ENCODE results near the gene MAPKAP1. TPM values are rescaled to one million over a fixed set of nuclear protein-coding genes. Genes with fewer than 3 reads are reported as not detected.

Gene MAPKAP1
- total RNA-seq, 2 donors from 2014 or later: 62.1 to 78.9 TPM

GRCh38 chr9:125522328-125522725 lies 184.7 kb downstream of the MAPKAP1 start:
- H3K4me1 ChIP-seq: peaks cover 0 to 9% of the 10 kb centered on the region in 2 donors
- TF ChIP-seq, protein P1, sequence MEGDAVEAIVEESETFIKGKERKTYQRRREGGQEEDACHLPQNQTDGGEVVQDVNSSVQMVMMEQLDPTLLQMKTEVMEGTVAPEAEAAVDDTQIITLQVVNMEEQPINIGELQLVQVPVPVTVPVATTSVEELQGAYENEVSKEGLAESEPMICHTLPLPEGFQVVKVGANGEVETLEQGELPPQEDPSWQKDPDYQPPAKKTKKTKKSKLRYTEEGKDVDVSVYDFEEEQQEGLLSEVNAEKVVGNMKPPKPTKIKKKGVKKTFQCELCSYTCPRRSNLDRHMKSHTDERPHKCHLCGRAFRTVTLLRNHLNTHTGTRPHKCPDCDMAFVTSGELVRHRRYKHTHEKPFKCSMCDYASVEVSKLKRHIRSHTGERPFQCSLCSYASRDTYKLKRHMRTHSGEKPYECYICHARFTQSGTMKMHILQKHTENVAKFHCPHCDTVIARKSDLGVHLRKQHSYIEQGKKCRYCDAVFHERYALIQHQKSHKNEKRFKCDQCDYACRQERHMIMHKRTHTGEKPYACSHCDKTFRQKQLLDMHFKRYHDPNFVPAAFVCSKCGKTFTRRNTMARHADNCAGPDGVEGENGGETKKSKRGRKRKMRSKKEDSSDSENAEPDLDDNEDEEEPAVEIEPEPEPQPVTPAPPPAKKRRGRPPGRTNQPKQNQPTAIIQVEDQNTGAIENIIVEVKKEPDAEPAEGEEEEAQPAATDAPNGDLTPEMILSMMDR (IDR thresholded peaks at IDR 0.05): no peak
- DNase-seq (ENCODE audit: low spot score): no peak
- no peak overlapping the region for H3K27ac ChIP-seq
- H3K4me3 ChIP-seq: no peak overlapping the region
- no peaks in the 10 kb centered on the region for H3K9me3 ChIP-seq
- H3K27me3 ChIP-seq: no peaks in the 10 kb centered on the region
- no peaks in the 10 kb centered on the region for H3K36me3 ChIP-seq

DNA sequence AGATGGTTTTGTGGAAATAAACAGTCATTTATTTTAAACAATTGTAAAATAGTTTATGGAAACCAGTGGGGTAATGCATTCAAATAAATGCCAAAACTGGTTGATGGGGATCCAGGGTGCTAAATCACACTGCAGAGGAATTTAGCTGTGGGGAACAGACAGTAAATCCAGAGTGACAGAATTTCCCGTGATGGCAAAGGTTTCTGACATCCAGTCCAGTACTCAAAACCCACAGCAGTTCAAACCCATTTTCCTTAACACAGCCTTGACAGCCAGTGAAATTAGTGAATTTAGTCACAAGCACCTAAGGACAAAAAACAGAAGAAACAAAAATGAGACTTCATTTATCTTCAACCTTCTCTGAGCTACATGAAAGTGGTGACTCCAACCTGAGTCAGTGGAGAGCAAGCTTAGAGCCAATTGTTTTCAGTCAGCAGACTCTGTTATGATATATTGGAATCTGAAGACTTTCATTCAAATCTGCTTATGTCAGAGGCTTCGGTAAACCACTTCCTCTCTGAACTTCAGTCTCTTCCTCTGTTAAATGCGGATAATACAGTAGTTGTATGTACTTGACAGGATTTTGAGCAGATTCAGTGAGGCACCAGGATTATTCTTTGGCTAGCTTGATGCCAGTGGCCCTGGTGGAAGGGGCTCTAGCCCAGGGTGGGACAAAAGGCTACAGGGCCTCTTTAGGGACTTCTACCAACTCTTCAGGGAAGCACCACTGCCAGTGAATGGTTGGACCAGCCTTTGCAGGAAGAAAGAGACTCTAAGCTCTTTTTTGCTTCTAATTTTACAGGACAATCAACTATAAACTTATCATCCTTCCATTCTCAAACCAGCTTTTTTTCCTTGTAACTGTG lies 185.3 kb downstream of the MAPKAP1 start:
- Histone ChIP-seq H3K36me3 (no peaks in the 10 kb centered on the region), H3K27ac (no peak overlapping the region), H3K27me3 (no peaks in the 10 kb centered on the region), H3K9me3 (no peaks in the 10 kb centered on the region), H3K4me1 (peaks cover 0 to 9% of the 10 kb centered on the region in 2 donors), H3K4me3 (no peak overlapping the region)
- no peak for DNase-seq (ENCODE audit: low spot score)
- TF ChIP-seq, protein P1 (IDR thresholded peaks at IDR 0.05): no peak

DNA sequence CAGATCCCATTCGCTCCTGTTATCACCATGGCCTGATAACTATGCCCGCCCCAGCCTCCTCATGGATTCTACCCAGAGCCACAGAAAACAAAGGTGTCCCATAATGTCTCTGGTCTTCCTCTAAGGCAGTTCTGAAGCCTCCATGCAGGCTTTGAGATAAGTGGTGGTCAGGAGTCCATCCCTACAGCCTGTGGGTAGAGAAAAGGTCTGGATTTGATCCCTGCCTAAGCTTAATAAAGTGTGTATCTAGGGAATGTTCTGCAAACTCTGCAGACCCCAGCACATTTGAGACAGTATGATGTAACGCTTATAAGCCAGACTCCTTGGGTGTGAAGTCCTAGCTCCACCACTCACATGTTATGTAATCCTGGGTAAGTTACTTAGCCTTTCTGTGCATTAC lies 187.3 kb downstream of the MAPKAP1 start:
- Histone ChIP-seq H3K4me1 (peaks cover 0 to 9% of the 10 kb centered on the region in 2 donors), H3K4me3 (no peak overlapping the region), H3K9me3 (no peaks in the 10 kb centered on the region), H3K36me3 (no peaks in the 10 kb centered on the region), H3K27ac (no peak overlapping the region), H3K27me3 (no peaks in the 10 kb centered on the region)
- no peak for DNase-seq (ENCODE audit: low spot score)
- TF ChIP-seq, protein P1 (IDR thresholded peaks at IDR 0.05): no peak

- peaks cover 0 to 18% of the 10 kb centered on the region in 2 donors for H3K4me1 ChIP-seq
- H3K36me3 ChIP-seq: no peaks in the 10 kb centered on the region
- DNase-seq (ENCODE audit: low spot score): no peak
- TF ChIP-seq, protein P1 (IDR thresholded peaks at IDR 0.05): no peak
- H3K27me3 ChIP-seq: no peaks in the 10 kb centered on the region
- H3K4me3 ChIP-seq: no peak overlapping the region
- H3K27ac ChIP-seq: no peak overlapping the region
- no peaks in the 10 kb centered on the region for H3K9me3 ChIP-seq
Observed at GRCh38 chr9:125517577-125517976, 189.4 kb downstream of the MAPKAP1 start.

- Histone ChIP-seq H3K9me3 (no peaks in the 10 kb centered on the region), H3K4me1 (peaks cover 0 to 25% of the 10 kb centered on the region in 2 donors), H3K27me3 (no peaks in the 10 kb centered on the region), H3K27ac (no peak overlapping the region), H3K36me3 (no peaks in the 10 kb centered on the region), H3K4me3 (no peak overlapping the region)
- TF ChIP-seq, protein P1 (IDR thresholded peaks at IDR 0.05): no peak
- no peak for DNase-seq (ENCODE audit: low spot score)
Observed at GRCh38 chr9:125515983-125516940, 190.7 kb downstream of the MAPKAP1 start.

All from right atrium auricular region (tissue), 2 donors.